GM19438 (cell line): ENCODE results near the gene PDCD10.

Experiments
- ATAC-seq: cut with Tn5 transposase; IDR thresholded peaks from one replicate; pipeline ENCODE4 v1.9.1; 2021; ENCODE audit warnings: low read depth; ENCODE audit not compliant: unreplicated experiment

Gene PDCD10

DNA sequence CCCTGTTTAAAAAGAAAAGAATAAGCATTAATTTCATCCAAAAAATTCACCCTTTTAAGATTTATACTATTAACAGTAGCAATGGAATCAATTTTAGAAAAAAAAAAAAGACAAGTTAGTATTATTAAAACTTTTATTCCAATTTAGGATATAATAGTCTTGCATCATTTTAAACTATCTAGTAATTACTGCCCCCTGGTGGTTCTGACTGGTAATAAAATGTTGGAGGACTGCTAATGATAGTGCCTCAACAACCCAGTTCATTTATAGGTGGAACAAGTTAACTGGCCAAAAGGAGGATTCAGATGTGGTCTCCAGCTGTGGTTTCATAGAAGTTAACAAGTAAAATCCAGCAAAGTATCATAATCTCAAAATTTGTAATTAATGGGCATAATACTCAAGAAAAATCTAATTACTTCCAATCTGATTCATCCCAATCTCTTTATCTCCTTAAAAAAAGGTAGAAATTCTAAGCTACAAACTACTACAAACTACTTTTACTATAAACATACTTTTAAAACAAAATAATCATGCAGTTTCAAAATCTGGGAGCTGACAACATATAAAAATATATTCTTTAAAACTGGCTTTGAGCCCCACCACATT is 50.2 kb downstream of the PDCD10 start:
- peak; percentile 79 for ATAC-seq

DNA sequence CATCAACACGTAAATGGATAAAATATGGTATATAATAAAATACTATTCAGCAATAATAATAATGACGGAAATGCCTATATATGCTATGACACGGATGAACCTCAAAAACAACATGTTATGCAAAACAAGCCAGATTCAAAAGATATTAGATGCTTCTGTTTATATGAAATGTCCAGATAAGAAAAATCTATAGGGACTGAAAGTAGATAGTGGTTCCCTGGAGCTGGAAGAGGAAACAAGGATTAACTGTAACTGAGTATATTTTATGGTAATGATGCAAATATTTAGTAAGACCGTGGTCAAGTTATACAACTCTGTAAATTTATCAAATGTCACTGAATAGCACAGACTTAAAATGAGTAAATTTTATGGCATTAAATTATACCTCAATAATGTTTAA is 55.2 kb downstream of the PDCD10 start:
- ATAC-seq, result no peak

DNA sequence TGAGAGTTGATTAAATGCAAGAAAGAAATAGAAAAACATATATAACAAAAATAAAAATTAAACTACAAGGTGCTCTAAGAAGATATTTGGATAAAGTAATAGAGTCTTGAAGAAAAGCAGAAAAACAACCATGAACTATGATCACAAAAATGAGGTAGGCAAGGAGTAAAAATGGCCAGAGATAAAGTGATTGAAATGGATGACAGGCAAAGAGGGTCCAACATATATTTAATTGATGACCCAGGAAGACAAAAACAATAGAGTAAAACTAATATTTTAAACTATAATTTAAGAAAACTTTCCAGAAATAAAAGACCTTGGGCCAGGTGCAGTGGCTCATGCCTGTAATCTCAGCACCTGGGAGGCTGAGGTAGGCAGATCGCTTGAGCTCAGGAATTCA is 58.8 kb downstream of the PDCD10 start:
- no peak for ATAC-seq

DNA sequence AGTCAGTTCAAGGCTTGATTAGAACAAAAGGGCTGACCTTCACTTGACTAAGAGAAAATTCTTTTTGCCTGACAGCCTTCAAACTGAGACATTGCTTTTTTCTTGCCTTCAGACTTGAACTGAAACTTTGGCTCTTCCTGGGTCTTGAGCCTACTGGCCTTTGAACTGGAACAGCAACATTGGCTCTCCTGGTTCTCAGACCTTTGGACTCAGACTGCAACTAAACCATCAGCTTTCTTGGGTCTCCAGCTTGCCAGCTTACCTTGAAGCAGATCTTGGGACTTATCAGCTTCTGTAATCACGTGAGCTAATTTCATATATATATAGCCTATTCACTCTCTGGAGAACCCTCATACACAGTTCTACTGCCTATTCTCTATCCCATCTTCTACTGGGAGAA is 61.5 kb downstream of the PDCD10 start:
- ATAC-seq, result no peak

DNA sequence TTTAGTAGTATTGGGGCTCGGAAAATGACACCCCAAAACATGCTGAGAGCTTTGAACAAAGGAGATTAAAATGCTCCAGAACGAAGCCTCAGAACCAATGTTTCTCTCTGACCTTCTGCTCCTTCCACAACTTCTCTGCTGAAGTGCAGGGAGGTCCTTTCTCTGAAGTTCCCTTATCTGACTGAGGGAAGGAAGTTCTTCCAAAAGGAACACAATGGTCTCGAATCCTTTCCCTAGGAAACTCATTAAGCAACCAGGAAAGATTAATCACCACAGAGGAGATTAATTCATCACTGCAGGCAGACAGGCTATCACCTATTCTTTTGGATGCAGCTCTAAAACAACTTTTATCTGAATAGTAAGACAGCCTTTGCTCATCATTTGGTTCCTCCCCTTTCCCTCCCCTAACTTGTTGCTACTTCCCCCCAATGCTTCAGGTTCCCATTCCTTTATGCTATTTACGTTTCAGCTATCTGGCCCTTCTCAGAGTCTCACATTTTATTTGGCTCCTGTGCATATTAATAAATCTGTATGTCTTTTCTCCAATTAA is 62.7 kb downstream of the PDCD10 start:
- ATAC-seq, result no peak

DNA sequence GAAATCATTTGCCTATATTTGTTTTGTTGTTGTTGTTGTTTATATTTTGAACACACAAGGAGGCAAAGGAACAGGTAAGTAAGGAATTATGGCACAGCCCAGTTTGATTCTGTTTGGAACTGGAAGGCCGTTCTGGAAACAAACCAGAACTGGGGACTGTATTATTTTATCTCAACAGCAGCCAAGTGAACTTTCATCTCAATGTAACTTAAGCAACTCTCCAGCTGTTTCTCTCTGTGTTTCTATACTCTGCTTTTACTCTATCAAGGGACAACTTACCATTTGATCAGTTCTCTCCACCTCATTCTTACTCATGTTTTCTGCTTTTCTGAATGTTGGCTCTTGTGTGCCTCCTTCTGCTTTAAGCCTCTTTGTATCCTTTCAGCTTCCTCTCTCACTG is 65.0 kb downstream of the PDCD10 start:
- no peak for ATAC-seq

DNA sequence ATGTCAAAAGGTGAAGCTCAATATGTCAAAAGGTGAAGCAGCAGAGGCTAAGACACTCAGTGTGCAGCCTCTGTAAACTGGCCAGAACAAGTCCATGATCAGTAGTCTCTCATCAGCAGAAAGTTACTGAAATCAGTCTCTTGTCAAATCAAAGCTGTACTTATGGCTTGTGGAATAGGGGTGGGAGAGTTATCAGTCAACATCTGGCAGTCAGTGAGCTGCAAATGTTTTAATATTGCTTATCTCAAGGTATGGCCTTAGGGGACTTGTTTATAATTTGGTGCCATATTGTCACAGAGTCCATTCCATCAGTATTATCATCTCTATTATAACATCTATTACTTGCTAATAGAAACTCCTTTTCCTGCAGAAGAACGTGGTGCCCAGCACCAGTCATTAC is 66.0 kb downstream of the PDCD10 start:
- ATAC-seq, result no peak

DNA sequence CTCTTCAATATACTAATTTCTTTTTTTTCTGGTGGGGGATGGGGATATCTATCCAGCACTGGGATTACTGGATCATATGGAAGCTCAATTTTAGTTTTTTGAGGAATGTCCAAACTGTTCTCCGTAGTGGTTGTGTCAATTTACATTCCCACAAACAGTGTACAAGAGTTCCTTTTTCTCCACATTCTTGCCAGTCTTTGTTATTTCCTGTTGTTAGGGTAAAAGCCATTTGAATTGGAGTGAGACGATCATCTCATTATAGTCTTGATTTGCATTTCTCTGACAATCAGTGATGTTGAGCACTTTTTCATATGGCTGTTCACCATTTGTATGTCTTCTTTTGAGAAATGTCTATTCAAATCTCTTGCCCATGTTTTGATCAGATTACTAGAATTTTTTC is 68.1 kb downstream of the PDCD10 start:
- ATAC-seq, result no peak

DNA sequence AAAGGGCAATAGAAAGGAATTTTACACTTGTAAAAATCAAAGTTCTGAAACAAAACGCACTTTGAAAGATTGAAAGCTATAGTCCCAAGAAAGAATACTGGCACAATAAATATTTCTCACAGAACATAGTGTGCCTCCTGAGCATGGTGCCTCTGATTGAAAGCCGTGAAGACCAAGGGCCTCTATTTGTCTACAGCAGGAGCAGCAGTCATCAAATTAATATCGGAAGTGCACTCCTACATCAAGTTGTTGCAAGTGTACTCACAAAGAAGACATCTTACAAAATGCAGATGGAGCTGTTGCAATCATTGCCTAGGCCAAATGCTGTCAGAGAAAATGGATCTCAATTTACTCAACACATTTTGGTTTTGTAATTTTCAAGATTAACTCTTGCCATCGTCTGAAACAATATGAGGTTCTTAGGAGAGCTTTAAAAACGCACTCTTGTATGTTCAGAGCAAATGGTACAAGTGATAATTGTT is 71.7 kb downstream of the PDCD10 start:
- ATAC-seq, result no peak

DNA sequence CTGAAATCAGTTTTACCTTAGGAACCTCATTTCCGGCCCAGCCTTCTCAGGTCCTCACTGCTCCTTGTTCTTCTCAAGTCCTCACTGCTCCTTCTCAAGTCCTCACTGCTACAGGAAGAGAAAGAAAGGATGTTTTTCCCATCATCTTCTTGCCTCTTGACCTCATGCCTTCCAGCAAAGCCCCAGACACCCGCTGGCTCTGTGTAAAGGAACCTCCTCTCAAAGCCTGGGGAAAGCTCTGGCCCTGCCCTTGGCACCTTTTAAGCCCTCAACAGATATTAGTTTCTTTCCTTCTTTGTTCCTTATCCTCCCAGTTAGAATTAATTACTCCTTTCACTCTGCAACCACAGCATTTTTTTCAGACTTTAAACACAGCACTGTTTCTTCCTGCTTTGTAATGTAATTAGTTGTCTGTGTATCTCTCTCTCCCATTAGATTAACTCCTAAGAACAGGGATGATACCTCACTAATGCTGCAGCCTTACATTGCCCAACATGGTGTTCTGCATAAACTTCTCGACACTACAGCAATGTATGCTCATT is 76.9 kb downstream of the PDCD10 start:
- ATAC-seq, result no peak

DNA sequence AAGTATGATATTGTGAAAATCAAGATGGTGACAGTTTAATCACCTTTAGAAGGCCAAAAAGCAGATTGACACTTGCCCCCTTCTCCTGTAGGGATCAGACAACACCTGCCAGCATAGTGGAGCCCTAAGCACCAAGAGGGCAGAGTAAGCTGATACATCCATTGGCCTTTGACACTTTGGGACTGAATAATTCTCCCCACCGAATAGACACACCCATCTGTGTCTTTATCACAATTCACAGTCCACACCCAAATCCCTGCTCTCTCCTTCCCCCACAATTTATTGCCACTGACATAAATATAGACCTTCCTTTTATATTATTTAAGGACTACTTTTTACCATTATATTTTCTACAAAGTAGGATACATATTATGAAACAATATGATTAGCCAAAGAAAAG is 77.9 kb downstream of the PDCD10 start:
- no peak for ATAC-seq

DNA sequence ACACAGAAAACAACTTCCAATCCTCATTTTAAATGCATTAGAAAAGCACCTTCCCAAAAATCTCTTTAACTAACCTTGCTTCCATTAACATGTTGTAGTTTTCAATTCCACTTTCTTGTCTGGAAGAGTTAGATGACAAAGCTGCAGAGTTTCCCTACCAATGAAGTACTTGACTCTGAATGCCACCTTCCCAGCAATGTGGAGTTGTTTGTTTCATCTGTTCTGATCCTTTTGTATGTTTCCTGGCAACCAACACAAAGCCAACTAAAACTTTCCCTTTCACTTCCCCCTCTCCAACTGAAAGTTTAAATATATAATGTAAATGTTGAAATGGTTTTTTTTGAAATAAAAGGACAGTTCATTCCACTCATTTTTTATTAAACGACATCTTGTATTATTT is 80.9 kb downstream of the PDCD10 start, which contains the start of gene WDR49:
Gene WDR49, minus strand, starts transcription at position 183 of the 400 bp plus-strand sequence. CDS start 517 bp downstream, outside the sequence.
- no peak for ATAC-seq

DNA sequence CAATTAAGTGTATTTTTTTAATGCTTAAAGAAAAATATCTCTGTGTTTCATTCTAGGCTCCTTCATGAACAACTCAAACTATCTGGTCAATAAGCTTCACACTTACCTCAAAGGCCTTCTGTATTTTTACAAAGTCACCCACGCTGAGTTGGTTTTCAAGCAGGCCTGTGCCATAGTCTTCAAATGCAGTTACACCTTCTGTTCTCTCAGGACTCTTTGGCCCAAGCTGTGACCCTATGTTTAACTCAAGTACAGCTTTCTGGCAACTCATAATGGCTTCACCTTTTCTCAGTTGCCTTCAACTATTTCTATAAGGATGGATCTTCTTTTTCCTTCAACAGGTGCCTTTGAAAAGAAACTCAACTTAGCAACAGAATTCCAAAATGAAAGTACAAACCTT is 81.5 kb downstream of the PDCD10 start:
- no peak for ATAC-seq

DNA sequence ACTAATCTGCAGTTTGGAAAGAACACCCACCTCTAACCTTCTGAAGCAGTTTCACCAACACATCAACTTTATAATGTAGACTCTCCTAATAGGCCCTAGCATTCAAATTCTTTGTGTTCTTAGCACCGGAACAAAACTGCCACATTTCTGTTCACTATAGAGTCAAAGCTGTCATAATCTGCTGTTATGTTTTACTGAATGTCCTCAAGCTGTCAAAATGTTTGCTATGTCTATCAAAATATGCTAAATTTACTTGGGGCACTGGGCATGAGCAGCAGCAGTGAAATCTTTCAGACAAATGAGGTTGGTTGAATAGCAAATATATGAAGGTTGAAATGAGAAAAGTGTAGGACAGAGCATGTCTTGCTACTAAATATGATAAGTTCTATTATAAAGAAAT is 82.9 kb downstream of the PDCD10 start:
- ATAC-seq, result no peak

DNA sequence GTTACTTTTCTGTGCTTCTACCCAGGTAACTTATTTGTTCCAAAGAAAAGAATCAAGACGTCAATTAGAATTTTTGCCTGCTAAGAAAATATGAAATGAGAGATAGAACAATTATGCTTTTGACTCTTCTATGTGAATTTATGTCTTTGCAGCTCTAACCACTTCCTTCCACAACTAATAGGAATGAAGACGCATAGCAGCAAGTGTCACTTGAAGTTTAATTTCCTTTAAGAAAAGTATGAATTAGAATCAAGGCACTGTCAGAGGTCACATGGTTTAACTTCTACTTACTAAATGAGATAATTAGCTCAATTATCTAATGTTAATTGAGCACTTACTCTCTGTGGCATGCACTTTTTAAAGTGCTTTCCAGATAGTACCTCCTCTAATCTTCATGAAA is 84.2 kb downstream of the PDCD10 start:
- ATAC-seq, result no peak

DNA sequence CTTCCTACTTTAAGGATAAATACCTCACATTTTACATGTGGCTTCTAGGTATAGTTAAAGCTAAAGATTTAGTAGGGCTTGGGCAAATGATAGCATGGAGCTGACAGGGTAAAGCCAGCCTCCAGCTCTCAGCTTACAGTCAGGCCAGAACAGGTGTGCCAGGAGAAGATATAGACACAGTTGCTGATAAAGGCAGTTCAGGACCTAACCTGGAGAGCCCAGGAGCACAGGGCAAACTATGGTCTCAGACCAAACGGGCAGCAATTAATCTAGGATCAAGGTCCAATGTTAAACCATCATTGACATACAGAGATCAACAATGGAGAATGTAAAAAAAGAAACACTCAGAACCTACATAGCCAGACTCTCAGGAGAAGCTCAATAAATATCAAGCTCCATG is 84.9 kb downstream of the PDCD10 start:
- ATAC-seq, result no peak

DNA sequence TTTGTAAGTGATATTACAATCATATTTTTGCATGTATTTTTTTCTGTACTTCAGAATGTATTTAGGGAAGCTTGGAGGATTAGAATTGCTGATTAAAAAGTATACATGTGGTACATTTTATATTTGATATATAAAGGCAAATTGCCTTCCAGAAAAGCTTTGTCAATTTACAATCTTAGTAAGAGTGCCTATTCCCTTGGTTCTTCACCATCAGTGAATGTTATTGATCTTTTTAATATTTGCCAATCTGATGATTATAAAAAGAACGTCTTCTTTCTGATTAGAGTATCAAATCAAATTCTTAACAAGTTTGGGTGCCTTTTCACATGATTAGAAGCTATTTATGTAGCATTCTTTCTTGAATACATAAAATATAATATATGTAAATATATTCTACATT is 90.1 kb downstream of the PDCD10 start:
- ATAC-seq, result no peak
